ENCODE data around the gene NEDD8. TPM values are rescaled to one million over a fixed set of nuclear protein-coding genes. Genes with fewer than 3 reads are reported as not detected.

Gene NEDD8
- total and polyA plus RNA-seq, 10 donors, result 98.6 to 237 (median 127) TPM

DNA sequence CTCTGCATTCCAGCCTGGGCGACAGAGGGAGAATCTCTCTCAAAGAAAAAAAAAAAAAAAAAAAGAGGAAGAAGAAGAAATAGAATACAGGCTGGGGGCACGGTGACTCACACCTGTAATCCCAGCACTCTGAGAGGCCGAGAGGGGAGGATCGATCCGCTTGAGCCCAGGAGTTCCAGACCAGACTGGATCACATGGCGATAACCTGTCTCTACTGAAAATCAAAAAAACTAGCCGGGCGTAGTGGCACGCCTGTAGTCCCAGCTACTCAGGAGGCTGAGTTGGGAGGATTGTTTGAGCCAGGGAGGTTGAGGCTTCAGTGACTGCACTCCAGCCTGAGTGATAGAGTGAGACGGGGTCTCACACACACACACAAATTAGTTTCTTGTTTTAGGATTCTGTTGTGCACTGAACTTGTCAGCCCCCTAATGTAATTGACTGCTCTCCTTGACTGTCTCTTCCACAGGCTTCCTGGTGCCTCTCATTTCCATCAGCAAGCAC lies 11.2 kb upstream of the NEDD8 start:
- peaks cover 3 to 33% (median 28%) of the 10 kb centered on the region in 6 donors for H3K36me3 ChIP-seq
- H3K27me3 ChIP-seq (replicated peaks in 1 of 7), result no peaks in the 10 kb centered on the region
- H3K4me1 ChIP-seq, result peaks cover 40 to 71% (median 53%) of the 10 kb centered on the region in 6 donors
- peak; percentile 81 for DNase-seq
- H3K27ac ChIP-seq, result peak overlapping the region; percentile 97 to 100 (median 99)
- no peak for TF ChIP-seq POLR2AphosphoS5 (IDR thresholded peaks at IDR 0.05)
- no peak for TF ChIP-seq POLR2A (IDR thresholded peaks at IDR 0.05)
- TF ChIP-seq, protein P1, sequence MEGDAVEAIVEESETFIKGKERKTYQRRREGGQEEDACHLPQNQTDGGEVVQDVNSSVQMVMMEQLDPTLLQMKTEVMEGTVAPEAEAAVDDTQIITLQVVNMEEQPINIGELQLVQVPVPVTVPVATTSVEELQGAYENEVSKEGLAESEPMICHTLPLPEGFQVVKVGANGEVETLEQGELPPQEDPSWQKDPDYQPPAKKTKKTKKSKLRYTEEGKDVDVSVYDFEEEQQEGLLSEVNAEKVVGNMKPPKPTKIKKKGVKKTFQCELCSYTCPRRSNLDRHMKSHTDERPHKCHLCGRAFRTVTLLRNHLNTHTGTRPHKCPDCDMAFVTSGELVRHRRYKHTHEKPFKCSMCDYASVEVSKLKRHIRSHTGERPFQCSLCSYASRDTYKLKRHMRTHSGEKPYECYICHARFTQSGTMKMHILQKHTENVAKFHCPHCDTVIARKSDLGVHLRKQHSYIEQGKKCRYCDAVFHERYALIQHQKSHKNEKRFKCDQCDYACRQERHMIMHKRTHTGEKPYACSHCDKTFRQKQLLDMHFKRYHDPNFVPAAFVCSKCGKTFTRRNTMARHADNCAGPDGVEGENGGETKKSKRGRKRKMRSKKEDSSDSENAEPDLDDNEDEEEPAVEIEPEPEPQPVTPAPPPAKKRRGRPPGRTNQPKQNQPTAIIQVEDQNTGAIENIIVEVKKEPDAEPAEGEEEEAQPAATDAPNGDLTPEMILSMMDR (IDR thresholded peaks at IDR 0.05 in 8 of 11, conservative IDR thresholded peaks at IDR 0.05 in 3 of 11), result no peak
- intact Hi-C loops (cut with DNase I; ENCODE audit: low total_unique reads), result loop anchor here (2.0 kb wide), 1 partner anchor 55 kb away; the partner anchor contains the start of genes DHRS1 and NOP9
- no peaks in the 10 kb centered on the region for H3K9me3 ChIP-seq
- peak overlapping the region; percentile 58 to 83 (median 68) for H3K4me3 ChIP-seq
- WGBS, 5 donors, result 36 to 54% (median 37%) methylated on average over 10 of the region's 10 CpGs

DNA sequence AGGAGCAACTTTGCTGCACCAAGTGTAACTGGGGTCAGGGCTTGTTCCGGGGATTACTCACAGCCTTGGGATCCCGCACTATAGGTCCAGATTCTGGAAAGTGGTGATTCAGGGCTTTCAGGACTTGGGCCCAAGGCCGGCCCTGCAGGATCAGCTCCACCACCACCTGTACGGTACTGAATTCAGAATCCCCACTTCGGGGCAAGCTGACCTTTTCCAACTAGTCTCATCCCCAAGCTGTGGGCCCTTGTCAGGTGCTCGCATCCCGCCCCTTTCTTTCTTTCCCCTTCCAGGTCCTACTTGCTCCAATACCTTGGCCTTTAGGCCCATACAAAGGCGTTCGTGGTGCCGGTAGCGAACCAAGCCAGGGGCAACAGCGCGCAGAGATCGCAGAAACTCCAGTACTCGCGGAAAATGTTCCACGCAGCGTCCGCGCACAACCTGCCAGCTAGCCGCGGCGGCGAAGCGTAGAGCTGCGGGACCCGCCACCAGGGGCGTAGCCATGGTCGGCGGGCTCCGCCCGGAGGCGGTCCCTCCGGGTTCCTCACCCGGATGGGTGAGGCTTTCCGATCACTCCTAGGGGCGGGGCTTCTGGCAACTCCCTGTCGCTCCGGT lies 9.8 kb upstream of the NEDD8 start:
- H3K27ac ChIP-seq, result peak overlapping the region; percentile 97 to 100 (median 99)
- H3K4me3 ChIP-seq, result peak overlapping the region; percentile 58 to 83 (median 68)
- 2 to 8% (median 3%) methylated on average over 20 to 39 of the region's 39 CpGs for WGBS, 5 donors
- H3K4me1 ChIP-seq, result peaks cover 39 to 78% (median 58%) of the 10 kb centered on the region in 6 donors
- H3K27me3 ChIP-seq (replicated peaks in 1 of 7), result no peaks in the 10 kb centered on the region
- intact Hi-C loops (cut with DNase I; ENCODE audit: low total_unique reads), result loop anchor here (2.0 kb wide), 1 partner anchor 57 kb away; the partner anchor contains the start of genes DHRS1 and NOP9
- TF ChIP-seq POLR2AphosphoS5 (IDR thresholded peaks at IDR 0.05) (no peak), POLR2A (IDR thresholded peaks at IDR 0.05) (no peak)
- TF ChIP-seq, protein P1 (IDR thresholded peaks at IDR 0.05 in 8 of 11, conservative IDR thresholded peaks at IDR 0.05 in 3 of 11), result peak; percentile 64 to 91 (median 86)
- H3K36me3 ChIP-seq, result peaks cover 3 to 47% (median 43%) of the 10 kb centered on the region in 6 donors
- no peaks in the 10 kb centered on the region for H3K9me3 ChIP-seq
- DNase-seq, result peak; percentile 99

GRCh38 chr14:24240110-24240918 lies 8.1 kb upstream of the NEDD8 start:
- DNase-seq, result peak; percentile 60
- TF ChIP-seq POLR2AphosphoS5 (IDR thresholded peaks at IDR 0.05) (no peak), POLR2A (IDR thresholded peaks at IDR 0.05) (no peak)
- TF ChIP-seq, protein P1 (IDR thresholded peaks at IDR 0.05 in 8 of 11, conservative IDR thresholded peaks at IDR 0.05 in 3 of 11), result no peak
- peaks cover 39 to 84% (median 53%) of the 10 kb centered on the region in 6 donors for H3K4me1 ChIP-seq
- H3K27me3 ChIP-seq (replicated peaks in 1 of 7), result no peaks in the 10 kb centered on the region
- H3K9me3 ChIP-seq, result no peaks in the 10 kb centered on the region
- WGBS, 5 donors, result 92 to 96% (median 93%) methylated on average over 9 of the region's 9 CpGs
- peaks cover 3 to 64% (median 57%) of the 10 kb centered on the region in 6 donors for H3K36me3 ChIP-seq
- peak overlapping the region in 1 of 8 donors; percentile 83 for H3K4me3 ChIP-seq
- H3K27ac ChIP-seq, result peak overlapping the region in 4 of 8 donors; percentile 23 to 99 (median 98)
- intact Hi-C loops (cut with DNase I; ENCODE audit: low total_unique reads), result no loop called here

All from spleen (tissue), 11 donors.